ENCODE data around the gene PRRG1.

Gene PRRG1

GRCh38 chrX:37353646-37354045 lies 4.5 kb downstream of the PRRG1 start:
- no peaks in the 10 kb centered on the region for H3K9me3 Mint-ChIP-seq
- no peak overlapping the region for H3K4me3 Mint-ChIP-seq
- no peak overlapping the region for H3K27ac Mint-ChIP-seq
- no peaks in the 10 kb centered on the region for H3K36me3 Mint-ChIP-seq
- DNase-seq (no peak), ATAC-seq (replicated peaks) (no peak)
- peaks cover 18 to 26% of the 10 kb centered on the region in 2 donors for H3K27me3 Mint-ChIP-seq
- peaks cover 1 to 11% of the 10 kb centered on the region in 2 donors for H3K4me1 Mint-ChIP-seq

- no peak overlapping the region for H3K4me3 Mint-ChIP-seq
- DNase-seq = no peak
- no peaks in the 10 kb centered on the region for H3K9me3 Mint-ChIP-seq
- no peaks in the 10 kb centered on the region for H3K36me3 Mint-ChIP-seq
- peaks cover 0 to 5% of the 10 kb centered on the region in 2 donors for H3K27me3 Mint-ChIP-seq
- no peaks in the 10 kb centered on the region for H3K4me1 Mint-ChIP-seq
- ATAC-seq (replicated peaks) = no peak
- H3K27ac Mint-ChIP-seq = no peak overlapping the region
Observed at GRCh38 chrX:37357436-37357835, 8.3 kb downstream of the PRRG1 start.

- Mint-ChIP-seq H3K36me3 (no peaks in the 10 kb centered on the region), H3K27ac (no peak overlapping the region), H3K4me3 (no peak overlapping the region), H3K4me1 (no peaks in the 10 kb centered on the region), H3K9me3 (peaks cover 0 to 1% of the 10 kb centered on the region in 2 donors), H3K27me3 (no peaks in the 10 kb centered on the region)
- ATAC-seq (replicated peaks) (no peak), DNase-seq (no peak)
Observed at GRCh38 chrX:37361596-37361995, 12.4 kb downstream of the PRRG1 start.

- ATAC-seq (replicated peaks) (no peak), DNase-seq (no peak)
- Mint-ChIP-seq H3K27ac (no peak overlapping the region), H3K4me3 (no peak overlapping the region), H3K27me3 (peaks cover 0 to 3% of the 10 kb centered on the region in 2 donors), H3K4me1 (no peaks in the 10 kb centered on the region), H3K36me3 (no peaks in the 10 kb centered on the region), H3K9me3 (peaks cover 3% of the 10 kb centered on the region in 2 donors)
Observed at GRCh38 chrX:37364666-37365065, 15.5 kb downstream of the PRRG1 start.

- peaks cover 3 to 6% of the 10 kb centered on the region in 2 donors for H3K9me3 Mint-ChIP-seq
- H3K4me3 Mint-ChIP-seq = no peak overlapping the region
- H3K27ac Mint-ChIP-seq = no peak overlapping the region
- H3K4me1 Mint-ChIP-seq = no peaks in the 10 kb centered on the region
- H3K27me3 Mint-ChIP-seq = peaks cover 0 to 7% of the 10 kb centered on the region in 2 donors
- ATAC-seq (replicated peaks) (no peak), DNase-seq (no peak)
- H3K36me3 Mint-ChIP-seq = no peaks in the 10 kb centered on the region
Observed at GRCh38 chrX:37367946-37368345, 18.8 kb downstream of the PRRG1 start.

- DNase-seq (no peak), ATAC-seq (replicated peaks) (no peak)
- no peak overlapping the region for H3K4me3 Mint-ChIP-seq
- no peaks in the 10 kb centered on the region for H3K4me1 Mint-ChIP-seq
- peaks cover 2 to 6% of the 10 kb centered on the region in 2 donors for H3K9me3 Mint-ChIP-seq
- H3K36me3 Mint-ChIP-seq = no peaks in the 10 kb centered on the region
- no peak overlapping the region for H3K27ac Mint-ChIP-seq
- peaks cover 0 to 15% of the 10 kb centered on the region in 2 donors for H3K27me3 Mint-ChIP-seq
Observed at GRCh38 chrX:37370499-37371141, 21.5 kb downstream of the PRRG1 start.

- no peak overlapping the region for H3K4me3 Mint-ChIP-seq
- ATAC-seq (replicated peaks) = no peak
- H3K36me3 Mint-ChIP-seq = no peaks in the 10 kb centered on the region
- H3K9me3 Mint-ChIP-seq = peaks cover 2 to 6% of the 10 kb centered on the region in 2 donors
- peaks cover 0 to 15% of the 10 kb centered on the region in 2 donors for H3K27me3 Mint-ChIP-seq
- DNase-seq = no peak
- no peak overlapping the region for H3K27ac Mint-ChIP-seq
- no peaks in the 10 kb centered on the region for H3K4me1 Mint-ChIP-seq
Observed at GRCh38 chrX:37371578-37371991, 22.4 kb downstream of the PRRG1 start.

- H3K36me3 Mint-ChIP-seq = no peaks in the 10 kb centered on the region
- peaks cover 0 to 1% of the 10 kb centered on the region in 2 donors for H3K9me3 Mint-ChIP-seq
- H3K4me1 Mint-ChIP-seq = no peaks in the 10 kb centered on the region
- H3K4me3 Mint-ChIP-seq = no peak overlapping the region
- ATAC-seq (replicated peaks) = no peak
- DNase-seq = no peak
- no peak overlapping the region for H3K27ac Mint-ChIP-seq
- H3K27me3 Mint-ChIP-seq = peaks cover 0 to 13% of the 10 kb centered on the region in 2 donors
Observed at GRCh38 chrX:37378404-37378803, 29.2 kb downstream of the PRRG1 start.

- Mint-ChIP-seq H3K9me3 (peaks cover 0 to 1% of the 10 kb centered on the region in 2 donors), H3K36me3 (no peaks in the 10 kb centered on the region), H3K4me3 (no peak overlapping the region), H3K4me1 (no peaks in the 10 kb centered on the region), H3K27ac (no peak overlapping the region), H3K27me3 (peaks cover 0 to 13% of the 10 kb centered on the region in 2 donors)
- no peak for DNase-seq
- ATAC-seq (replicated peaks) = no peak
Observed at GRCh38 chrX:37378830-37379229, 29.7 kb downstream of the PRRG1 start.

GRCh38 chrX:37380256-37380655 lies 31.1 kb downstream of the PRRG1 start:
- Mint-ChIP-seq H3K9me3 (peaks cover 0 to 1% of the 10 kb centered on the region in 2 donors), H3K27ac (no peak overlapping the region), H3K27me3 (peaks cover 0 to 6% of the 10 kb centered on the region in 2 donors), H3K4me1 (no peaks in the 10 kb centered on the region), H3K4me3 (no peak overlapping the region), H3K36me3 (no peaks in the 10 kb centered on the region)
- DNase-seq (no peak), ATAC-seq (replicated peaks) (no peak)

GRCh38 chrX:37380924-37381323 lies 31.8 kb downstream of the PRRG1 start:
- no peak for ATAC-seq (replicated peaks)
- no peaks in the 10 kb centered on the region for H3K4me1 Mint-ChIP-seq

GRCh38 chrX:37383313-37383712 lies 34.1 kb downstream of the PRRG1 start:
- H3K36me3 Mint-ChIP-seq = no peaks in the 10 kb centered on the region
- no peak overlapping the region for H3K4me3 Mint-ChIP-seq
- H3K27ac Mint-ChIP-seq = no peak overlapping the region

More at GRCh38 chrX:37380924-37381323, 31.8 kb downstream of the PRRG1 start:
- peaks cover 0 to 1% of the 10 kb centered on the region in 2 donors for H3K9me3 Mint-ChIP-seq
- no peaks in the 10 kb centered on the region for H3K36me3 Mint-ChIP-seq
- no peak overlapping the region for H3K4me3 Mint-ChIP-seq
- no peak overlapping the region for H3K27ac Mint-ChIP-seq
- DNase-seq = no peak
- peaks cover 0 to 6% of the 10 kb centered on the region in 2 donors for H3K27me3 Mint-ChIP-seq

GRCh38 chrX:37388413-37388812 lies 39.2 kb downstream of the PRRG1 start:
- no peak overlapping the region for H3K27ac Mint-ChIP-seq
- no peaks in the 10 kb centered on the region for H3K36me3 Mint-ChIP-seq
- ATAC-seq (replicated peaks) = no peak
- H3K4me3 Mint-ChIP-seq = no peak overlapping the region
- H3K27me3 Mint-ChIP-seq = no peaks in the 10 kb centered on the region
- H3K9me3 Mint-ChIP-seq = peaks cover 0 to 1% of the 10 kb centered on the region in 2 donors
- DNase-seq = no peak
- H3K4me1 Mint-ChIP-seq = no peaks in the 10 kb centered on the region

More at GRCh38 chrX:37383313-37383712, 34.1 kb downstream of the PRRG1 start:
- ATAC-seq (replicated peaks) = no peak
- DNase-seq = no peak
- H3K9me3 Mint-ChIP-seq = peaks cover 0 to 3% of the 10 kb centered on the region in 2 donors
- no peaks in the 10 kb centered on the region for H3K4me1 Mint-ChIP-seq
- H3K27me3 Mint-ChIP-seq = peaks cover 0 to 6% of the 10 kb centered on the region in 2 donors

GRCh38 chrX:37405956-37406355 lies 56.8 kb downstream of the PRRG1 start:
- no peak for DNase-seq
- Mint-ChIP-seq H3K9me3 (no peaks in the 10 kb centered on the region), H3K27ac (no peak overlapping the region), H3K4me1 (no peaks in the 10 kb centered on the region), H3K4me3 (no peak overlapping the region), H3K36me3 (no peaks in the 10 kb centered on the region), H3K27me3 (no peaks in the 10 kb centered on the region)
- no peak for ATAC-seq (replicated peaks)

- H3K27ac Mint-ChIP-seq = no peak overlapping the region
- H3K36me3 Mint-ChIP-seq = no peaks in the 10 kb centered on the region
- H3K4me1 Mint-ChIP-seq = no peaks in the 10 kb centered on the region
- no peaks in the 10 kb centered on the region for H3K9me3 Mint-ChIP-seq
- no peaks in the 10 kb centered on the region for H3K27me3 Mint-ChIP-seq
- no peak overlapping the region for H3K4me3 Mint-ChIP-seq
- DNase-seq (no peak), ATAC-seq (replicated peaks) (no peak)
Observed at GRCh38 chrX:37407736-37408135, 58.6 kb downstream of the PRRG1 start.
